ENCODE measurements around the gene PTAFR.

Gene PTAFR

GRCh38 chr1:28176492-28177470 is at the start of gene PTAFR:
TSS of gene PTAFR (minus strand) at chr1:28176690. CDS start at chr1:28151021, 25,669 bp downstream.
- no peak for DNase-seq (ENCODE audit: low read depth in 2 of 2)

- no peak for DNase-seq (ENCODE audit: low read depth in 2 of 2)
Measured at GRCh38 chr1:28213315-28213714, 36.8 kb upstream of the PTAFR start.

GRCh38 chr1:28209700-28210099 is 33.2 kb upstream of the PTAFR start:
- DNase-seq (ENCODE audit: low read depth in 2 of 2), result no peak

GRCh38 chr1:28208818-28209441 is 32.4 kb upstream of the PTAFR start:
- DNase-seq (ENCODE audit: low read depth in 2 of 2), result peak; percentile 22 to 24

GRCh38 chr1:28205243-28205642 is 28.8 kb upstream of the PTAFR start:
- no peak for DNase-seq (ENCODE audit: low read depth in 2 of 2)

- no peak for DNase-seq (ENCODE audit: low read depth in 2 of 2)
Measured at GRCh38 chr1:28200234-28200873, 23.9 kb upstream of the PTAFR start.

GRCh38 chr1:28199328-28200233 is 23.1 kb upstream of the PTAFR start:
- DNase-seq (ENCODE audit: low read depth in 2 of 2), result peak in 1 of 2 donors; percentile 38

GRCh38 chr1:28197682-28198415 is 21.4 kb upstream of the PTAFR start:
- DNase-seq (ENCODE audit: low read depth in 2 of 2), result no peak

GRCh38 chr1:28196330-28196729 is 19.8 kb upstream of the PTAFR start:
- no peak for DNase-seq (ENCODE audit: low read depth in 2 of 2)

GRCh38 chr1:28195780-28196179 is 19.3 kb upstream of the PTAFR start:
- no peak for DNase-seq (ENCODE audit: low read depth in 2 of 2)

GRCh38 chr1:28194326-28195035 is 18.0 kb upstream of the PTAFR start:
- DNase-seq (ENCODE audit: low read depth in 2 of 2), result no peak

GRCh38 chr1:28193701-28194161 is 17.2 kb upstream of the PTAFR start:
- no peak for DNase-seq (ENCODE audit: low read depth in 2 of 2)

- no peak for DNase-seq (ENCODE audit: low read depth in 2 of 2)
Measured at GRCh38 chr1:28190996-28191645, 14.6 kb upstream of the PTAFR start.

- DNase-seq (ENCODE audit: low read depth in 2 of 2), result no peak
Measured at GRCh38 chr1:28190337-28190979, 14.0 kb upstream of the PTAFR start.

- no peak for DNase-seq (ENCODE audit: low read depth in 2 of 2)
Measured at GRCh38 chr1:28185071-28185470, 8.6 kb upstream of the PTAFR start.

GRCh38 chr1:28180306-28181305 is 4.1 kb upstream of the PTAFR start:
- no peak for DNase-seq (ENCODE audit: low read depth in 2 of 2)

- DNase-seq (ENCODE audit: low read depth in 2 of 2), result no peak
Measured at GRCh38 chr1:28178690-28179485, 2.4 kb upstream of the PTAFR start.

All from stimulated activated CD8-positive, alpha-beta memory T cell treated with anti-CD3 and anti-CD28 coated beads, Interleukin-15, amount 100 ng/mL, for 4 hours (primary cell).